Small intestine (tissue), 16 donors: ENCODE measurements around the gene DPM1. TPM values are rescaled to one million over a fixed set of nuclear protein-coding genes. Genes with fewer than 3 reads are reported as not detected.
A peak's percentile ranks its signal among the peaks of the same experiment; 100 is the strongest.

Experiments
- DNase-seq, 2 donors: peaks; one replicate each; pipeline versions ENCODE4 v3.0.0 to v3.0.0-alpha.2; 2013
- FAIRE-seq: peaks from 2 replicates; lab custom pipeline; 2012; peaks lifted over from hg19 to GRCh38; lab: Jason Lieb, UNC
- H3K27ac ChIP-seq, 3 donors: one replicate each; pipeline ENCODE4 v1.5.1; 2013; ENCODE audit warnings: low read length in 2 of 3, mild to moderate bottlenecking in 2 of 3, control low read depth in 1 of 3, inconsistent platforms in 1 of 3, low read depth in 1 of 3, moderate library complexity in 1 of 3
- H3K27me3 ChIP-seq, 3 donors: one replicate each; pipeline ENCODE4 v1.6.1; 2013; ENCODE audit warnings: low read length in 3 of 3, inconsistent platforms in 1 of 3; ENCODE audit not compliant: control insufficient read depth in 3 of 3, insufficient read depth in 3 of 3
- H3K36me3 ChIP-seq, 3 donors: one replicate each; pipeline ENCODE4 v1.6.1; 2013; ENCODE audit warnings: low read length in 3 of 3, inconsistent platforms in 1 of 3, low read depth in 1 of 3, mild to moderate bottlenecking in 1 of 3, moderate library complexity in 1 of 3; ENCODE audit not compliant: control insufficient read depth in 3 of 3, insufficient read depth in 2 of 3
- H3K4me1 ChIP-seq, 3 donors: one replicate each; pipeline ENCODE4 v1.6.1; 2013; ENCODE audit warnings: low read length in 2 of 3, inconsistent platforms in 1 of 3, low read depth in 1 of 3, mild to moderate bottlenecking in 1 of 3, moderate library complexity in 1 of 3; ENCODE audit not compliant: control insufficient read depth in 3 of 3, insufficient read depth in 2 of 3
- H3K4me3 ChIP-seq, 3 donors: one replicate each; pipeline ENCODE4 v1.5.1; 2013; ENCODE audit warnings: low read length in 3 of 3, control low read depth in 1 of 3, inconsistent platforms in 1 of 3, low read depth in 1 of 3, mild to moderate bottlenecking in 1 of 3, moderate library complexity in 1 of 3
- H3K9me3 ChIP-seq, 2 donors: one replicate each; pipeline ENCODE4 v1.6.1; 2013; ENCODE audit warnings: low read depth in 1 of 2, low read length in 1 of 2; ENCODE audit not compliant: control insufficient read depth in 2 of 2, insufficient read depth in 1 of 2
- WGBS, 3 donors: extraction: QIAGEN DNeasy Blood & Tissue Kit; methylation state at CpG; one replicate each; pipeline ENCODE4 v1.1.7; 2013; 5-methylcytosine and 5-hydroxymethylcytosine counted together
- long read RNA-seq, 10 donors: transcript quantifications; one replicate each; lab custom pipeline, GENCODE V29; 2026
- polyA plus RNA-seq, 4 donors: library from polyadenylated mRNA; stranded (reverse) in 3 of 4; unstranded in 1 of 4; fragments of 200-250 nt in 3 of 4; fragments of 120-200 nt in 1 of 4; gene quantifications; one replicate each; pipeline versions ENCODE4 v1.2.1 to v1.2.3, GENCODE V29; 2013
- donor health status: healthy with polysubstance abuse.
- donor health status: control.
- donor health status: control.
- donor health status: Bipolar disorder and iron deficiency.
- donor health status: healthy.

Gene DPM1
- 10 to 100 TPM; 43.6 to 66.2 (median 51.0) TPM for polyA plus RNA-seq
- long read RNA-seq, donor 1, transcript DPM1-203 (9 exons, 1,075 nt): major isoform, 22 of 158 reads
- long read RNA-seq, donor 1, partial matches to known transcripts: 100 of 158 reads
- long read RNA-seq, donor 1, other reads (novel, unspliced or antisense): 31 of 158 reads
- long read RNA-seq, donor 2, transcript DPM1-203 (9 exons, 1,075 nt): major isoform, 7 of 37 reads
- long read RNA-seq, donor 2, partial matches to known transcripts: 19 of 37 reads
- long read RNA-seq, donor 2, other reads (novel, unspliced or antisense): 9 of 37 reads
- long read RNA-seq, donor 3, transcript DPM1-203 (9 exons, 1,075 nt): major isoform, 10 of 104 reads
- long read RNA-seq, donor 3, partial matches to known transcripts: 87 of 104 reads
- long read RNA-seq, donor 3, other reads (novel, unspliced or antisense): 5 of 104 reads
- long read RNA-seq, donor 4, partial matches to known transcripts: 0 of 1 reads
- long read RNA-seq, donor 4, other reads (novel, unspliced or antisense): 0 of 1 reads
- long read RNA-seq, donor 5, partial matches to known transcripts: 0 of 2 reads
- long read RNA-seq, donor 5, other reads (novel, unspliced or antisense): 0 of 2 reads
- long read RNA-seq, donor 6, transcript DPM1-203 (9 exons, 1,075 nt): major isoform, 14 of 50 reads
- long read RNA-seq, donor 6, partial matches to known transcripts: 27 of 50 reads
- long read RNA-seq, donor 6, other reads (novel, unspliced or antisense): 9 of 50 reads
- long read RNA-seq, donor 7, transcript DPM1-203 (9 exons, 1,075 nt): major isoform, 22 of 126 reads
- long read RNA-seq, donor 7, partial matches to known transcripts: 79 of 126 reads
- long read RNA-seq, donor 7, other reads (novel, unspliced or antisense): 23 of 126 reads
- long read RNA-seq, donor 8, partial matches to known transcripts: 5 of 6 reads
- long read RNA-seq, donor 8, other reads (novel, unspliced or antisense): 0 of 6 reads
- long read RNA-seq, donor 9, partial matches to known transcripts: 12 of 15 reads
- long read RNA-seq, donor 9, other reads (novel, unspliced or antisense): 0 of 15 reads
- long read RNA-seq, donor 10, transcript DPM1-203 (9 exons, 1,075 nt): major isoform, 10 of 102 reads
- long read RNA-seq, donor 10, partial matches to known transcripts: 70 of 102 reads
- long read RNA-seq, donor 10, other reads (novel, unspliced or antisense): 19 of 102 reads

- Histone ChIP-seq H3K9me3 (no peaks in the 10 kb centered on the region), H3K4me3 (peak within 1 kb of the TSS; percentile 88 to 92 (median 90)), H3K27me3 (no peaks in the 10 kb centered on the region), H3K27ac (peak within 1 kb of the TSS; percentile 56 to 94 (median 61)), H3K36me3 (peaks cover 2 to 10% (median 5%) of the 10 kb centered on the region in 3 donors), H3K4me1 (peaks cover 12 to 15% (median 15%) of the 10 kb centered on the region in 3 donors)
- FAIRE-seq (no peak), DNase-seq (peak; percentile 86 to 95)
- WGBS, 3 donors: 0 to 1% (median 0%) methylated on average over 52 of the region's 52 CpGs
Measured at GRCh38 chr20:50957798-50958614, at the start of gene DPM1. DPM1 (minus strand) TSS chr20:50958532; CDS start chr20:50958523, 9 bp downstream.

DNA sequence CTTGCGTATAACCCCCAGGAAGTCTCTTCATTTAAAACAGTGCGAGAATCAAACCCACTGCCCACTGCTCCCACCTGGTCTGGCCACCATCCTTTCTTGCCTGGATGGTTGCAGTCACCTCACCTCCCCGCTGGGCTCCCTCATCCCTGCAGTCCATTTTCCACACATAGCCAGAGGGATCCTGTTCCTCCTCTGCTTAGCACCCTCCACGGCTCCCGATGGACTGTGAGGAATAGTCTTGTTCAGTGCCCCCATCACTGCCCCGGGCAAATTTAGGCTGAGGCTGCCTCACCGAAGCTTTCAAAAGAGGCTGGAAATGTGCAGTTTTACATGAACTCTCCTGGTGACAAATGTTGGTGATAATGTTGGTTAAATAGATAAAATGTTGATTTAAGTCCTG is 46.9 kb upstream of the DPM1 start:
- H3K27ac ChIP-seq: no peak overlapping the region
- H3K36me3 ChIP-seq: peaks cover 0 to 42% (median 0%) of the 10 kb centered on the region in 3 donors
- no peaks in the 10 kb centered on the region for H3K9me3 ChIP-seq
- WGBS, 3 donors: 89 to 93% (median 92%) methylated on average over 7 of the region's 7 CpGs
- peaks cover 0 to 5% (median 2%) of the 10 kb centered on the region in 3 donors for H3K27me3 ChIP-seq
- H3K4me3 ChIP-seq: no peak overlapping the region
- DNase-seq: no peak
- peaks cover 0 to 14% (median 0%) of the 10 kb centered on the region in 3 donors for H3K4me1 ChIP-seq
- no peak for FAIRE-seq

DNA sequence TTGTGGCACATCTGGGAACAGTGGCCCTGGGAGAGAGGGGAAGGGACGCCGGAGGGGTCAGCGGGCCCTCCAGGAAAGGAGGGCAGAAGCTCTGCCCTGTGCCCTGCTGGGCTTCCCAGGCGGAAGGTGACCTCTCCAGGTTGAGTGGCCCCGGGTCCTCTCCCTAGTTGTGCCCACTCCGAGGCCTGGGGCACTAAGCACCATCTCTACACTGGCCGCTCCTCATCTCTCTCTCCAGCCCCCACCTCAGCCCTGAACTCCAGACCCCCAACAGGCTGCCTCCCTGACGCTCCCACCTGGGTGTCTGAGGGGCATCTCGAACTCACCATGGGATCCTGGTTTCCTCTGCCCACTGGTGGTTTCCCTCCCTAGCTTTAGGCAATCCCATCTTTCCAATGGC is 46.4 kb upstream of the DPM1 start:
- peaks cover 0 to 5% (median 2%) of the 10 kb centered on the region in 3 donors for H3K27me3 ChIP-seq
- FAIRE-seq: no peak
- no peak overlapping the region for H3K4me3 ChIP-seq
- WGBS, 3 donors: 83 to 96% (median 89%) methylated on average over 6 to 9 of the region's 9 CpGs
- H3K36me3 ChIP-seq: peaks cover 0 to 40% (median 0%) of the 10 kb centered on the region in 3 donors
- H3K9me3 ChIP-seq: no peaks in the 10 kb centered on the region
- DNase-seq: no peak
- peaks cover 0 to 14% (median 0%) of the 10 kb centered on the region in 3 donors for H3K4me1 ChIP-seq
- no peak overlapping the region for H3K27ac ChIP-seq

DNA sequence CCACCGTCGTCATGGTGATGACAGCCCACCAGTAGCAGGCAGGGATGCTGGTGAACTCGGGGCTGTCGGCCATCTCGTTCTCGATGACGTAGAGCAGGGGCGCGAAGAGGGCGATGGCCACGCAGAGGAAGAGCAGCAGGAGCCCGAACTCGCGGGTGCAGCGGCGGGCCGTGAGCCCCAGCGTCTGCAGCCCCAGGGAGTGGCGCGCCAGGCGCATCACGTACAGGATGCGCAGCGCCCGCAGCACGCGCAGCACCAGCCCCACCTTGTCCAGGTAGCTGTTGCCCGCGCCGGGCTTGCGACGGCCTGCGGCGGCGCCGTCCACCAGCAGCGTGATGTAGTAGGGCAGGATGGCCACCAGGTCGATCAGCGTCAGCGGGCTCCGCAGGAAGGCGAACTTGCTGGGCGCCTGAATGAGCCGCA is 46.0 kb upstream of the DPM1 start:
- peaks cover 0 to 14% (median 0%) of the 10 kb centered on the region in 3 donors for H3K4me1 ChIP-seq
- 94 to 95% (median 94%) methylated on average over 37 to 44 of the region's 44 CpGs for WGBS, 3 donors
- H3K27me3 ChIP-seq: peaks cover 0 to 5% (median 2%) of the 10 kb centered on the region in 3 donors
- no peak overlapping the region for H3K27ac ChIP-seq
- no peaks in the 10 kb centered on the region for H3K9me3 ChIP-seq
- FAIRE-seq (no peak), DNase-seq (no peak)
- H3K36me3 ChIP-seq: peaks cover 0 to 37% (median 0%) of the 10 kb centered on the region in 3 donors
- H3K4me3 ChIP-seq: no peak overlapping the region

GRCh38 chr20:51003753-51004152 is 45.4 kb upstream of the DPM1 start:
- Histone ChIP-seq H3K9me3 (no peaks in the 10 kb centered on the region), H3K27me3 (peaks cover 0 to 5% (median 2%) of the 10 kb centered on the region in 3 donors), H3K4me3 (no peak overlapping the region), H3K27ac (no peak overlapping the region), H3K36me3 (peaks cover 0 to 35% (median 0%) of the 10 kb centered on the region in 3 donors), H3K4me1 (peaks cover 0 to 8% (median 0%) of the 10 kb centered on the region in 3 donors)
- FAIRE-seq: no peak
- 78 to 81% (median 79%) methylated on average over 21 of the region's 21 CpGs for WGBS, 3 donors
- DNase-seq: no peak

- FAIRE-seq: no peak
- WGBS, 3 donors: 56 to 77% (median 57%) methylated on average over 7 of the region's 7 CpGs
Measured at GRCh38 chr20:51002633-51003032, 44.3 kb upstream of the DPM1 start.

GRCh38 chr20:51001430-51002265 is 43.3 kb upstream of the DPM1 start:
- no peak overlapping the region for H3K4me3 ChIP-seq
- H3K4me1 ChIP-seq: peaks cover 0 to 10% (median 0%) of the 10 kb centered on the region in 3 donors
- H3K9me3 ChIP-seq: no peaks in the 10 kb centered on the region
- peaks cover 0 to 31% (median 0%) of the 10 kb centered on the region in 3 donors for H3K36me3 ChIP-seq
- H3K27me3 ChIP-seq: peaks cover 0 to 10% (median 2%) of the 10 kb centered on the region in 3 donors
- no peak for FAIRE-seq
- no peak for DNase-seq
- no peak overlapping the region for H3K27ac ChIP-seq
- WGBS, 3 donors: 73 to 79% (median 77%) methylated on average over 20 of the region's 20 CpGs

More at GRCh38 chr20:51002633-51003032, 44.3 kb upstream of the DPM1 start:
- Histone ChIP-seq H3K4me3 (no peak overlapping the region), H3K9me3 (no peaks in the 10 kb centered on the region), H3K36me3 (peaks cover 0 to 35% (median 0%) of the 10 kb centered on the region in 3 donors), H3K27ac (no peak overlapping the region), H3K27me3 (peaks cover 0 to 5% (median 2%) of the 10 kb centered on the region in 3 donors), H3K4me1 (peaks cover 0 to 1% (median 0%) of the 10 kb centered on the region in 3 donors)
- DNase-seq: no peak
